Peyer's patch (tissue), 4 donors: ENCODE results near the gene NDOR1. TPM values are rescaled to one million over a fixed set of nuclear protein-coding genes. Genes with fewer than 3 reads are reported as not detected.
A peak's percentile ranks its signal among the peaks of the same experiment; 100 is the strongest.

Source experiments
- DNase-seq, 3 donors: peaks; one replicate each; pipeline ENCODE4 v3.0.0-alpha.2; 2017 to 2019
- H3K27ac ChIP-seq, 4 donors: fragments of 200-600 bp; sonication (generic); one replicate each; pipeline ENCODE4 v1.5.1; 2016 to 2019
- H3K27me3 ChIP-seq, 2 donors: fragments of 200-600 bp; sonication (generic); one replicate each; pipeline ENCODE4 v1.5.1; 2019
- H3K36me3 ChIP-seq, 3 donors: fragments of 200-600 bp; sonication (generic); one replicate each; pipeline ENCODE4 v1.5.1; 2016 to 2019
- H3K4me1 ChIP-seq, 4 donors: fragments of 200-600 bp; sonication (generic); one replicate each; pipeline ENCODE4 v1.5.1; 2016 to 2019
- H3K4me3 ChIP-seq, 4 donors: fragments of 200-600 bp; sonication (generic); 1 replicate in 3 of 4; 2 replicates in 1 of 4; pipeline ENCODE4 v1.5.1; 2016 to 2019; ENCODE audit warnings: mild to moderate bottlenecking in 1 of 4
- H3K9me3 ChIP-seq, 4 donors: fragments of 200-600 bp; sonication (generic); one replicate each; pipeline ENCODE4 v1.5.1; 2016 to 2019; ENCODE audit warnings: mild to moderate bottlenecking in 1 of 4
- POLR2A ChIP-seq, 2 donors: fragments of 450-650 bp; IDR thresholded peaks; one replicate each; pipeline ENCODE4 v1.5.1; 2017; ENCODE audit warnings: antibody characterized with exemption in 2 of 2, mild to moderate bottlenecking in 2 of 2, moderate library complexity in 2 of 2
- total RNA-seq, 4 donors: library from RNA; depleted of rRNA; stranded (reverse); fragments of >200 nt; gene quantifications; one replicate each; pipeline ENCODE4 v1.1.0, GENCODE V29; 2016
- TF ChIP-seq, protein P1 (sequence below), 6 experiments: fragments of 450-650 bp in 4 of 6; fragments of 200-600 bp in 2 of 6; sonication (generic) in 1 of 6; IDR thresholded peaks; one replicate each; pipeline ENCODE4 v1.5.1; 2017 to 2019; ENCODE audit warnings: antibody characterized with exemption in 6 of 6, mild to moderate bottlenecking in 3 of 6, moderate library complexity in 1 of 6

The NDOR1 gene
- total RNA-seq, 4 donors from 2014 or later = 16.3 to 39.2 (median 25.1) TPM

DNA sequence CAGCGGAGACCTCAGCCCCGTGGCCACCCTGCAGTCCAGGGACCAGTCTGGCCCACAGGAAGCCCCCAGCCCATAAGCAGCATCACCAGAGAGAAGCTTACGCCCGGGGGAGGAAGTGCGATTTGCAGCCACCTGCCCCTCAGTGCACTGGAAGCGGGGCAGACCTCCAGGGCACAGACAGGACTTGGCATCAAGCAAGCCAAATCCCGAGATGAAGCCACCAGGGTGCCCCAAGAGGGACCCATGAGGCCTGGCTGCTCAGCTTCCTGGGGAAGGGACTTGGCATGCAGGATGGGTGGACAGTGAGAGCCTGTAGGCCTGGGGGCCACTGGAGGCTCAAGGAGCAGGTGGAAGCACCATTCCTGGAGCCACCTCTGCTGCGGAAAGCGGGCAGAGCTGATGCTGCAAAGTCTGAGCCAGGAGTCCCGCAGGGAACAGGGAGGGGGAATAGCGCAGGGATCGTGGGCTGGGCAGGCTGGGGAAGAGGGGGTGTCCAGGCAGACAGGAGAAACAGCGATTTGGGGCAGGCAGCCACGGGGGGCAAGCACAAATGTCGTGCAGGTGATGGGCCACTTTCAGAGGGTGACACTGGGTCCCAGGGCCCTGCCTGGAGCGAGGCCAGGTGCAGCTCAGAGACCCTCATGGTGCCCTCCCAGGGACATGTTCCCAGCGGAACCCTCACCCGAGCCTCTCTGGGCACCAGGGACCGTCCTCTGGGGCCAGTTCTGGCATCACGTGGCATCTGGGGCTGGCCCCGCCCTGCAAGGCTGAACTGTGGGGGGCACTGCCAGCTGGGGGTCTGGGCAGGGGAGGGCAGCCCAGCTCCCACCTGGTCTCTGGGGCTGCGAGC lies 38.9 kb upstream of the NDOR1 start:
- no peaks in the 10 kb centered on the region for H3K36me3 ChIP-seq
- peaks cover 0 to 87% of the 10 kb centered on the region in 2 donors for H3K27me3 ChIP-seq
- no peak overlapping the region for H3K4me3 ChIP-seq
- TF ChIP-seq, protein P1, sequence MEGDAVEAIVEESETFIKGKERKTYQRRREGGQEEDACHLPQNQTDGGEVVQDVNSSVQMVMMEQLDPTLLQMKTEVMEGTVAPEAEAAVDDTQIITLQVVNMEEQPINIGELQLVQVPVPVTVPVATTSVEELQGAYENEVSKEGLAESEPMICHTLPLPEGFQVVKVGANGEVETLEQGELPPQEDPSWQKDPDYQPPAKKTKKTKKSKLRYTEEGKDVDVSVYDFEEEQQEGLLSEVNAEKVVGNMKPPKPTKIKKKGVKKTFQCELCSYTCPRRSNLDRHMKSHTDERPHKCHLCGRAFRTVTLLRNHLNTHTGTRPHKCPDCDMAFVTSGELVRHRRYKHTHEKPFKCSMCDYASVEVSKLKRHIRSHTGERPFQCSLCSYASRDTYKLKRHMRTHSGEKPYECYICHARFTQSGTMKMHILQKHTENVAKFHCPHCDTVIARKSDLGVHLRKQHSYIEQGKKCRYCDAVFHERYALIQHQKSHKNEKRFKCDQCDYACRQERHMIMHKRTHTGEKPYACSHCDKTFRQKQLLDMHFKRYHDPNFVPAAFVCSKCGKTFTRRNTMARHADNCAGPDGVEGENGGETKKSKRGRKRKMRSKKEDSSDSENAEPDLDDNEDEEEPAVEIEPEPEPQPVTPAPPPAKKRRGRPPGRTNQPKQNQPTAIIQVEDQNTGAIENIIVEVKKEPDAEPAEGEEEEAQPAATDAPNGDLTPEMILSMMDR (IDR thresholded peaks at IDR 0.05) = no peak
- TF ChIP-seq POLR2A (IDR thresholded peaks at IDR 0.05) = no peak
- peaks cover 0 to 3% (median 0%) of the 10 kb centered on the region in 4 donors for H3K9me3 ChIP-seq
- no peak overlapping the region for H3K27ac ChIP-seq
- no peak for DNase-seq
- H3K4me1 ChIP-seq = peaks cover 6 to 53% (median 26%) of the 10 kb centered on the region in 4 donors

- H3K4me3 ChIP-seq = peak overlapping the region in 2 of 4 donors; percentile 55 to 58
- H3K36me3 ChIP-seq = no peaks in the 10 kb centered on the region
- no peak for DNase-seq
- H3K27ac ChIP-seq = no peak overlapping the region
- TF ChIP-seq, protein P1 (IDR thresholded peaks at IDR 0.05) = no peak
- TF ChIP-seq POLR2A (IDR thresholded peaks at IDR 0.05) = no peak
- H3K4me1 ChIP-seq = peaks cover 6 to 46% (median 23%) of the 10 kb centered on the region in 4 donors
- H3K9me3 ChIP-seq = peaks cover 0 to 3% (median 0%) of the 10 kb centered on the region in 4 donors
- H3K27me3 ChIP-seq = peaks cover 0 to 80% of the 10 kb centered on the region in 2 donors
Observed at GRCh38 chr9:137167277-137167746, 38.2 kb upstream of the NDOR1 start.

- peaks cover 6 to 40% (median 20%) of the 10 kb centered on the region in 4 donors for H3K4me1 ChIP-seq
- peaks cover 0 to 75% of the 10 kb centered on the region in 2 donors for H3K27me3 ChIP-seq
- TF ChIP-seq POLR2A (IDR thresholded peaks at IDR 0.05) = no peak
- TF ChIP-seq, protein P1 (IDR thresholded peaks at IDR 0.05) = no peak
- peaks cover 0 to 3% (median 0%) of the 10 kb centered on the region in 4 donors for H3K9me3 ChIP-seq
- H3K4me3 ChIP-seq = peak overlapping the region; percentile 2 to 58 (median 48)
- peak in 2 of 3 donors; percentile 66 to 84 for DNase-seq
- no peak overlapping the region for H3K27ac ChIP-seq
- H3K36me3 ChIP-seq = no peaks in the 10 kb centered on the region
Observed at GRCh38 chr9:137167747-137168572, 37.5 kb upstream of the NDOR1 start.

- TF ChIP-seq POLR2A (IDR thresholded peaks at IDR 0.05) = no peak
- TF ChIP-seq, protein P1 (IDR thresholded peaks at IDR 0.05) = no peak
- peak in 1 of 3 donors; percentile 63 for DNase-seq
- H3K36me3 ChIP-seq = no peaks in the 10 kb centered on the region
- H3K9me3 ChIP-seq = peaks cover 0 to 3% (median 0%) of the 10 kb centered on the region in 4 donors
- H3K27ac ChIP-seq = peak overlapping the region in 1 of 4 donors; percentile 35
- H3K4me1 ChIP-seq = peaks cover 6 to 34% (median 18%) of the 10 kb centered on the region in 4 donors
- H3K4me3 ChIP-seq = peak overlapping the region; percentile 2 to 58 (median 48)
- peaks cover 0 to 70% of the 10 kb centered on the region in 2 donors for H3K27me3 ChIP-seq
Observed at GRCh38 chr9:137168573-137168903, 37.0 kb upstream of the NDOR1 start.
